HG03175 (cell line): ENCODE measurements around the gene USP5.
"Not testable (repeated sequence)": the region's sequence is repeated elsewhere in the genome, so short reads cannot be mapped to it uniquely, and the experiment has no call there.

ENCODE experiments used
- ATAC-seq: cut with Tn5 transposase; IDR thresholded peaks from one replicate; pipeline ENCODE4 v1.9.1; 2021; ENCODE audit warnings: mild to moderate bottlenecking, moderate library complexity; ENCODE audit not compliant: unreplicated experiment

Gene USP5

DNA sequence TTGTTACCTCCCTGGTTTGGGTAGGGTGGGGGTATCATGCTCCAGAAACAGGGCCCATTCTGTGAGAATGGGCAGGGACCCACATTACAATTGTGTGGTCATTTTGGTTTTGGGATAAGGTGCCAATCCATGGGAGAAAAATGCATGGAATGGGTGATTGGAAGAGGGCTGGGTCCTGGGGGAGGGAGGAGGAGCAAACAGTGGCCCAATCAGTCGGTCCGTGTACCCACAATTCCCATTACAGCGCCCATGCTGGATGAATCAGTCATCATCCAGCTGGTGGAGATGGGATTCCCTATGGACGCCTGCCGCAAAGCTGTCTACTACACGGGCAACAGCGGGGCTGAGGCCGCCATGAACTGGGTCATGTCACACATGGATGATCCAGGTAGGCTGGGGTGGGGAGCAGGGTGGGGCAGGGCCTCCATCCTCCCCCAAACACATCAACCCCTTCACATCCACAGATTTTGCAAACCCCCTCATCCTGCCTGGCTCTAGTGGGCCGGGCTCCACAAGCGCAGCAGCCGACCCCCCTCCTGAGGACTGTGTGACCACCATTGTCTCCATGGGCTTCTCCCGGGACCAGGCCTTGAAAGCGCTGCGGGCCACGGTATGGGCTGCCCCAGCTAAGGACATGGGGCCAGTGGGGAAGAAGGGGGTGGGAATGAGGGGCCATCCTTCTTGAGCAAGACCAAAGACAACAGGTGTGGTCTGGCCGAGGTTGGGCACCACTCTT, 11.8 kb downstream of the USP5 start:
- no peak for ATAC-seq

DNA sequence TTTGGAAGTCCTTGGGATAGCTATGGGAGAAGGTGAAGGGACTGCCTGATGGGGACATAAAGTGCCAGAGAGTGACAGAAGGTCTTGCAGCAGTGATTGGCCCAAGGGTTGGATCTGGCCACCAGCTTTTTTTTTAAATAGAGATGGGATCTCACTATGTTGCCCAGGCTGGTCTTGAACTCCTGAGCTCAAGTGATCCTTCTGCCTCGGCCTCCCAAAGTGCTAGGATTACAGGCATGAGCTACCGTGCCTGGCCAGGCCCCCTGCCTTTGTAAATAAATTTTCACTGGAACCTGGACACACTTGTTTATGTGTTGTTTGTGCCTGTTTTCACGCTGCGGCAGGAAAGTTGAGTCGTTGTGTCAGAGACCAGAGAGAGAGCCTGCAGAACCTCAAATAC, 13.4 kb downstream of the USP5 start:
- ATAC-seq = not testable (repeated sequence)

DNA sequence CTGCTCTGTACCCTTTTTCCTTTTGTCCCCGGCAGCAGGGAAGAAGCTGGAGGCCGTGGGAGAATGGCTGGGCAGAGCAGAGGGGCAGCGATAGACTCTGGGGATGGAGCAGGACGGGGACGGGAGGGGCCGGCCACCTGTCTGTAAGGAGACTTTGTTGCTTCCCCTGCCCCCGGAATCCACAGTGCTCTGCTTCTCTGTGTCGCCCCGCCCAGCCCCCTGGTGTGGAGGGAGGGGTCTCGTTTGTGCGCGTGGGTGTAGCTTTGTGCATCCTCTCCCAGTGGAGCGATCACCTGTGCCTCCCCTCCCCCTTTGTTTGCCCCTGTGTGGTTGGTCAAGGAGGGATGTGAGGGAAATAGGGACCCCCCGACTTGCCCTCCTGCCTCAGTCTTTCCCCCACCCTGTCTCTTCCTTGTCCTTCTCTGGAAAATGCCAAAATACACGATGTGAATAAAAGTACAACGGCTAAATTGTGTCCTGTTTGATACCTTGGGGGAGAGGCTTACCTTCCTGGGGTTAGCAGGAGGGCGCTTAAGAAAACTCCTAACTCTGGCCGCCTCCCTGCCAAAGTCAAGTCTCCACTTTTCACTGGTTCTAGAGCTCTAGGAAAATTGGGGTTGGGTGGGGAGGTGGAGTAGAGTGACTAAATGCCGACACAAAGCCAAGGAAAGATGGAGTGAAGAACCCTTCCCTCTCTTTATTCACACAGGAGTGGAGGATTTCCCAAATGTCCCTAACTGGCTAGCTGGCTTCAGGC, 14.4 kb downstream of the USP5 start:
- ATAC-seq = no peak

- peak; percentile 21 for ATAC-seq
Observed at GRCh38 chr12:6866920-6867412, 15.0 kb downstream of the USP5 start.

DNA sequence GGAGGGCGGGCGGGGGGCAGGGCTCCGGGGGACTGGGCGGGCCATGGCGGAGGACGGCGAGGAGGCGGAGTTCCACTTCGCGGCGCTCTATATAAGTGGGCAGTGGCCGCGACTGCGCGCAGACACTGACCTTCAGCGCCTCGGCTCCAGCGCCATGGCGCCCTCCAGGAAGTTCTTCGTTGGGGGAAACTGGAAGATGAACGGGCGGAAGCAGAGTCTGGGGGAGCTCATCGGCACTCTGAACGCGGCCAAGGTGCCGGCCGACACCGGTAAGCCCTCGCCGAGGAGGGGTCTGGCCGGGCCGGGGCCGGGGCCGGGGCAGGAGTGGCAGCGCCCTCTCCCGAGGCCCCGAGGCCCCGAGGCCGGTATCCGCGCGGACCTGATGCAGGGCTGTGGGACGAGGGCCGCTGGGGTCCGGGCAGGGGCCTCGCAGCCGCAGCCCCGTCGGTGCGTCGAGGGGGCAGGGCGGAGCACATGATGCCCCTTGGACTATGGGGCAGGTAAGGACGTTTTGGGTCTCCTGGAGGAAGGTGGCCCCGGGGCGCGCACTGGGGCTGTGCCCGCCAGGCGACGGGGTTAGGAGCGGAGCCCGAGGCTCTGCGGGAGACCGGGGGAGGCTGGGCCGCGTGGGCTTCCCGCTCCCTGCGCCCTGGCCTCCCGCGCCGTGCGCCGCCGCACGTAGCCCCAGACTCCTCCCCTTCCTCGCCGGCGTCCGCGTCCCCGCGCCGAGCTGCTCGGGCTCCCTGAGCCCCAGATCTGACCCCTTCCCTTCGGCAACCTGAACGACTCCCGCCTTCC, 15.7 kb downstream of the USP5 start, which contains the start of gene TPI1:
TSS of gene TPI1 (plus strand) at position 119 of the 798 bp plus-strand sequence. CDS start at position 155, 36 bp downstream.
- peak; percentile 70 for ATAC-seq

- no peak for ATAC-seq
Observed at GRCh38 chr12:6868211-6869048, 16.5 kb downstream of the USP5 start.

- ATAC-seq = no peak
Observed at GRCh38 chr12:6869049-6870021, 17.4 kb downstream of the USP5 start.

- not testable (repeated sequence) for ATAC-seq
Observed at GRCh38 chr12:6870304-6870703, 18.4 kb downstream of the USP5 start.

GRCh38 chr12:6871052-6871957, 19.4 kb downstream of the USP5 start:
- ATAC-seq = no peak

DNA sequence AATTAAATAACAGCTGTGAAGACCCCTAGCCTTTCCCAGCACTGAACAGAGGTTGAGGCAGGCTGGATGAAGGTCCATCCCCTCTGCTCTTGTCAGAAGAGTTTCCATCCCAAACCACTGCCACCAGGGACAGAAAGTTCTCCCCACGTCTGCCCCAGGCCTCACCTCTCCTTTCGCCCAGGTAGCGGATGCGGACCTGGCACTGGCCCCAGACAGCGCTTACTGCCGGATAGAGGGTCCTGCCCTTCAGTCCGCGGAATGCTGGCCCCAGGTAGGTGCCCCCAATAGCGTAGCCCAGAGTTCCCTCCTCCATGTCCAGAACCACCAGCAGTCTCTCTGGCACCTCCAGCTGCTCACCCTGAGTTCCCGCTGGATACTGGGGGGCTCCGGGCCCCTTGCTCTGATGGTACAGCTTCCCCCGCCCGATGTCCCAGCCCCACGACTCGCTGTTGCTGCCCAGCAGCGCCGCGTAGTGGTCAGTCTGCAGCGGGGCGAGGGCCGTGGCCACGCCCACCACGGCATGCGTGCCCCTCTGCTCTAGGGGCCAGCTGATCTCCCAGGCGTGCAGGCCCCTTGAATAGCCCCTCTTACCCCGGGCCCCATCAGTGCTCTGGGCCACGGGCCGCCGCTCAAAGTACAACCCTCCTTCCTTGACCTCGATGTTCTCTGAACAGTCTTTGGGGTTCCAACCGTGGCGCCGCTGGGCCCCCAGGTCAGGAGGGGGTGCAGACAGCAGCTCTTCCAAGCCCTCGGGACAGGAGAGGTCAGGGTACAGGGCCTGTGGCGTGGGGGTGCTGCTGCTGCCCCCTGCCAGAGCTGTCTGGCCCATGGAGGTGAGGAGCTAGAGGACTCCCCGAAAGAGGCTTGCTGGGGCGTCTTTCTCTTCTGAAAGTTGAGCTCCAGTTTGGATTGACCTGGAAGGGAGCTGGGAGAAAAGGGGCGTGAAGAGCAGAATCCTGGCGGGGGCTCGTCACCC, 20.4 kb downstream of the USP5 start:
- peak; percentile 37 for ATAC-seq

- ATAC-seq = peak; percentile 80
Observed at GRCh38 chr12:6873094-6874014, 21.4 kb downstream of the USP5 start, which contains the start of gene SPSB2. Gene SPSB2, minus strand, starts transcription at chr12:6873303. Its CDS starts 402 bp downstream, at chr12:6872901.

DNA sequence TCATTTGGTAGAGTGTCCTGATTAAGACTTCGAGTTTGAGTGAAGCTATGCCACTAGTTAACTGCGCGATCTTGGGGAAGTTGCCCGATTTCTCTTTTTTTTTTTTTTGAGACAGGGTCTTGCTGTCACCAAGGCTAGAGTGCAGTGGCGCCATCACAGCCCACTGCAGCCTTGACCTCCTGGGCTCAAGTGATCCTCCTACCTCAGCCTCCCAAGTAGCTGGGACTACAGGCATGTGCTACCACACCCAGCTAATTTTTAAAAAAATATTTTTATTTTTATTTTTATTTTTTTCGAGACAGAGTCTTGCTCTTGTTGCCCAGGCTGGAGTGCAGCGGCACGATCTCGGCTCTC, 22.0 kb downstream of the USP5 start:
- ATAC-seq = not testable (repeated sequence)

- ATAC-seq = not testable (repeated sequence)
Observed at GRCh38 chr12:6879824-6880223, 27.9 kb downstream of the USP5 start.

- no peak for ATAC-seq
Observed at GRCh38 chr12:6883252-6883651, 31.3 kb downstream of the USP5 start.

DNA sequence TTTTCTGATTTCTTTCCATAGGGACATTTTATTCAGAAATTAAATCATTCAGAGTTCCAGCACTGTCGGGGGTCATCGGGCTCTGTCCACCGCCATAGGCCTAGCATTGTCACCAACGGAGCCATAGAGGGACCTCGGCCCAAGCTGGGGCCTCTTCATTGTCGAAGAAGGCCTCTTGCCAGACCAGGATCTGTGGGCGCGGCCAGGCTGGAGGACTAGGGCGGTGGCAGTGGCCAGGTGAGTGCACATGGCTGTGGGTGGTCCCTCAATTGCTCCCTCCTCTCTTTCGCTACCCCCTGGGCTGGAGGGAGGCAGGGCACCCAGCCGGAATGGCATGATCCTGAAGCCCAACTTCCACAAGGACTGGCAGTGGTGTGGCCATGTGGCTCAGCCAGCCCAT, 31.7 kb downstream of the USP5 start:
- no peak for ATAC-seq

DNA sequence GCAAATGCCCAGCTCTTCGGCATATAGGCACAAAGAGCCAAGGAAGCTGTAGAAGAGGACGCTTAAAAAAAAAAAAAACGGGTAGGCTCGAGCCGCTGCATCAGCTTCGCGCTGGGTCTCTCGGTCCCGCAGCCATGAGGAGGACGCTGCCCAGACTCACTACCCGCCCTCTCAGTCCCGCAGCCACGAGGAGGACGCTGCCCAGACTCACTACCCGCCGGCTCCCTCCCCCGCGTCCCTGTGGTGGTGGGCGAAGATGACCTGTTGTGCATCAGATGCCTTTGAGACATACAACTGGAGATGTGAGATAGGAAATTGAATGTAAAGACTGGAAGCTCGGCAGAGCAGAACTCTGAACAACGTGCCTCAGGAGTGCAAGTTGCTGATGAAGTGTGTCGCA, 32.6 kb downstream of the USP5 start:
- ATAC-seq = no peak
